IgD-negative memory B cell (primary cell): Measurements from ENCODE around the gene CFAP45. TPM values are rescaled to one million over a fixed set of nuclear protein-coding genes. Genes with fewer than 3 reads are reported as not detected.

ENCODE experiments used
- polyA plus RNA-seq: library from polyadenylated mRNA; unstranded; fragments of 300-500 nt; fragmentation: Illumina TruSeq; gene quantifications from one replicate; pipeline ENCODE4 v1.2.3, GENCODE V29; 2021

The CFAP45 gene
- polyA plus RNA-seq, 1 donor from 2014 or later: 1.2 TPM

Other genes with a start within 250 kb of the CFAP45 start
- not detected for gene CRP, start 185.6 kb downstream of the CFAP45 start, polyA plus RNA-seq
- gene DUSP23, start 119.2 kb downstream of the CFAP45 start, polyA plus RNA-seq: 42.3 TPM
- gene FCRL6, start 97.8 kb downstream of the CFAP45 start, polyA plus RNA-seq: 2.1 TPM
- gene SLAMF8, start 73.3 kb downstream of the CFAP45 start, polyA plus RNA-seq: not detected
- gene VSIG8, start 37.5 kb downstream of the CFAP45 start, polyA plus RNA-seq: not detected
- 1,399 TPM for gene TAGLN2, start 25.3 kb upstream of the CFAP45 start, polyA plus RNA-seq
- 0.08 TPM for gene IGSF9, start 45.4 kb upstream of the CFAP45 start, polyA plus RNA-seq
- not detected for gene SLAMF9, start 54.1 kb upstream of the CFAP45 start, polyA plus RNA-seq
- 1.9 TPM for gene PIGM, start 131.8 kb upstream of the CFAP45 start, polyA plus RNA-seq
- gene KCNJ10, start 170.0 kb upstream of the CFAP45 start, polyA plus RNA-seq: not detected
- not detected for gene KCNJ9, start 181.4 kb upstream of the CFAP45 start, polyA plus RNA-seq
- 35.4 TPM for gene IGSF8, start 198.5 kb upstream of the CFAP45 start, polyA plus RNA-seq
- not detected for gene ATP1A2, start 215.6 kb upstream of the CFAP45 start, polyA plus RNA-seq